ENCODE measurements around the gene DSCAML1. TPM values are rescaled to one million over a fixed set of nuclear protein-coding genes. Genes with fewer than 3 reads are reported as not detected.

The DSCAML1 gene
- total RNA-seq, 1 experiment from 2014 or later = 0.15 TPM

GRCh38 chr11:117768506-117768905 lies 28.5 kb downstream of the DSCAML1 start:
- no peak overlapping the region for H2BK5ac ChIP-seq (ENCODE audit: insufficient read length, low read length)
- H2BK120ac ChIP-seq (ENCODE audit: low read depth, low read length, poor library complexity, severe bottlenecking) = no peak overlapping the region
- H3T11ph ChIP-seq (ENCODE audit: low read length) = no peak overlapping the region
- H4K20me1 ChIP-seq (ENCODE audit: control insufficient read depth, insufficient read depth, insufficient read length) = no peaks in the 10 kb centered on the region
- WGBS (ENCODE audit: extremely low coverage, insufficient read length, low lambda C conversion rate) = no CpG with 5 or more reads among the region's 2 CpGs
- H3K56ac ChIP-seq (ENCODE audit: insufficient read length, low read depth, low read length) = no peak overlapping the region
- no peak overlapping the region for H2AFZ ChIP-seq (ENCODE audit: low read length)
- H3K4me2 ChIP-seq (ENCODE audit: insufficient read depth, insufficient read length, low read length) = no peak overlapping the region
- no peaks in the 10 kb centered on the region for H3K79me1 ChIP-seq (ENCODE audit: insufficient read depth, low read depth, low read length, poor library complexity, severe bottlenecking)
- no peak overlapping the region for H2AK5ac ChIP-seq (ENCODE audit: insufficient read length, low read length)
- no peak overlapping the region for H2BK20ac ChIP-seq (ENCODE audit: low read depth, low read length, poor library complexity, severe bottlenecking)
- no peak for TF ChIP-seq CTCF (conservative IDR thresholded peaks at IDR 0.05)
- no peak overlapping the region for H3K27ac ChIP-seq (ENCODE audit: insufficient read length, low read depth, low read length)
- H3K79me2 ChIP-seq (ENCODE audit: insufficient read depth, low read length) = no peaks in the 10 kb centered on the region
- no peak overlapping the region for H3K18ac ChIP-seq (ENCODE audit: insufficient read length, low read depth, low read length)
- Mint-ChIP-seq H3K27me3 (ENCODE audit: low read depth) (peaks cover 19% of the 10 kb centered on the region), H3K27ac (no peak overlapping the region), H3K36me3 (ENCODE audit: insufficient read depth in 1 of 3, low read depth in 3 of 3) (no peaks in the 10 kb centered on the region), H3K4me1 (peaks cover 5 to 10% of the 10 kb centered on the region in 2 experiments), H3K4me3 (no peak overlapping the region), H3K9me3 (no peaks in the 10 kb centered on the region; a peak in 1 of 5 replicates)
- H3K4me1 ChIP-seq (ENCODE audit: insufficient read depth, low read length) = no peaks in the 10 kb centered on the region
- no peak overlapping the region for H3K9ac ChIP-seq (ENCODE audit: extremely low read depth, insufficient read length, low read length)
- DNase-seq = no peak
- H4K8ac ChIP-seq (replicated peaks; ENCODE audit: insufficient read length, low read depth, low read length) = no peak overlapping the region
- no peak overlapping the region for H2BK12ac ChIP-seq (ENCODE audit: insufficient read length, low read depth, low read length)
- H3K23me2 ChIP-seq (ENCODE audit: insufficient read length, low read depth, low read length, poor library complexity, severe bottlenecking) = no peaks in the 10 kb centered on the region
- H3K9me3 ChIP-seq (ENCODE audit: control insufficient read depth, low read depth, low read length) = no peaks in the 10 kb centered on the region
- no peak overlapping the region for H4K5ac ChIP-seq (ENCODE audit: insufficient read length, low read depth, low read length)
- no peak overlapping the region for H4K91ac ChIP-seq (ENCODE audit: insufficient read length, low read depth, low read length)
- H3K4ac ChIP-seq (ENCODE audit: low read depth, low read length) = no peak overlapping the region
- no peaks in the 10 kb centered on the region for H3K27me3 ChIP-seq (ENCODE audit: insufficient read depth, low read length)
- H3K23ac ChIP-seq (ENCODE audit: insufficient read length, low read depth, low read length) = no peak overlapping the region
- no peak overlapping the region for H3K14ac ChIP-seq (ENCODE audit: insufficient read depth, low read length)
- H2BK15ac ChIP-seq (ENCODE audit: low read depth, low read length) = no peak overlapping the region

Measured in H9 (cell line).